SW480 (cell line): ENCODE measurements around the gene SSBP2.
"Not testable (repeated sequence)": the region's sequence is repeated elsewhere in the genome, so short reads cannot be mapped to it uniquely, and the experiment has no call there.

Source experiments
- DNase-seq: peaks from one replicate; pipeline ENCODE4 v3.0.0-alpha.2; 2016; ENCODE audit warnings: low spot score

The SSBP2 gene

DNA sequence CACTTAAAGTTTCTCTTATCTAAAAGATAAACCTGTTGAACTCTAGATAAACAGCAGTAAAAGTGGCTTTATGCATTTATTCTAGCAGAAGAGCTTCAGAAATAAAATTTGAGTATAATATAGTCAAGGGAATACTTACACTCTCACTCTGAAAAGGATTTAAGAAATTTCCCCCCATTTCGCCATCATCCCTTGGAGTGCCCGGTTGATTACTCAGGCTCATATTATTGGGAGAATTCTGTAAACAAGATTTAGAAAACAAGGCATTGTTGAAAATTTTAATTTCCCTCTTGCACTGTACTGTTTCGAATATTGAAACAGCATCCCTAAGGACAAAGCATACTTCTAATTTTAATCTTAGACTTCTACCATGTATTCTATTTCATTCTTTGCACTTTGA lies 322.5 kb downstream of the SSBP2 start:
- DNase-seq: no peak

DNA sequence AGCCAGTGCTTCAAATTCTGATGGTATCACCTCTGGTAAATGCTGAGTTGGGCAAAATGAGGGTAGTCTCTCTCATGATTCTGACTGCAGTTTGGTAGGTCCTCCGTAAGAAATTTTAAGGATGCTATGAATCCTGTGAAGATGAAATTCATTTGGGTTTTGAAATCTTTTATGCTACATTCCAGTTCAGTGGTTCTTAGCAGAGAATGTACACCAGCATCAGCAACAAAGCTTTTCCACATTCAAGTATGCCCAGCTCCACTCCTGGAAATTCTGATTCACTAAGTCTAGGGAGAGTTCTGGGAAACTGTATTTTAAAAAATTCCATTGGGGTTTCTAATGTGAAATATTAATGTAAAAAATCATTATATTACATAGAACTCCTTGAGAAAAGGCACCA lies 323.3 kb downstream of the SSBP2 start:
- DNase-seq: no peak

DNA sequence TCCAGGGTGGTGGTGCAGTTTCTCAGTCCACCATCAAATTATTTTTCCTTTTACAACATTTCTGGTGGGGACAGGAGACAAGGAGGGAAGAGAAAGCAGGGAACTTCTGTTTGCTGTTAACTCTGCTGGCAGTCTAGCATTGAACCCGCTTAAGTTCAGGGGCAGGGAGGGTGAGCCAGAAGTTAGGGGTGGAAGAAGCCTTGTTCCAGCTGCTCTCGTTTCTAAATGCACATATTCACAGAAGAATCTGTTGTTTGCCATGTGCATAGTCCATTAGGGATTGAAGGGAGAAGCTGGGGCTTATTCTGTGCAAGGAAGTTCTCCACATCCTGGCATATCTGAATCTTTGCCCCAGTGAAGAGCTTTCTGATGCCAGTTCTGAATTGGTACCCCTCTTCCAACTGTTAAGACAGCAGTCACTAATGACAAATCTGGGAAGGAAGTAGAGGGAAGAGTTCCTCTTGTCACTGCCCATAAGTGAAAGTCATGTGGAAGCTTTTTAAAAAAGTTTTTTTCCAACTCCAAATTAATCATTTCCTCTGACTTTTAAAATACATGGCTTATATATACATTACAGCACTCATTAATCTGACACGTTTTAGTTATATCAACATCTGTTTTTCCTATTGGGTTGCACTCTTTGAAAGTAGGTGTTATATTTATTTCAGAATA lies 324.4 kb downstream of the SSBP2 start:
- DNase-seq: no peak

DNA sequence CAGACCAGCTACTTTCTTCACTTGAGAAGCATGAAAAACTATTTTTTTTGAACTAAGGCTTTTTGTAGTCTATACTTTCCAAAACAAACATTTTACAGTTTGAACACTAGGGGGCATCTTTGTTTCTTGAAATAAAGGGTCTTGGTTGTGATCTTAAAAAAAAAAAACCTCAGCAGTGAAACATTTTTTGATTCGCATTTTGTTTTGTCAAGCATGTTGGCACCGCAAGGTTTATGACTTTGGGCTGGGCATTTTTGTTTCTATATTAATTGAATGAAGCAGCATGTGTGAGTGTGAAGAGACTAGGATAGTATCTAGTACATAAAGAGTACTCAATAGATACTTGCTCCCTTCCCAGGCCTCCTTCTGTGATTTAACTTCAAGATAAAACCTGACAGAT lies 325.3 kb downstream of the SSBP2 start:
- peak; percentile 64 for DNase-seq

DNA sequence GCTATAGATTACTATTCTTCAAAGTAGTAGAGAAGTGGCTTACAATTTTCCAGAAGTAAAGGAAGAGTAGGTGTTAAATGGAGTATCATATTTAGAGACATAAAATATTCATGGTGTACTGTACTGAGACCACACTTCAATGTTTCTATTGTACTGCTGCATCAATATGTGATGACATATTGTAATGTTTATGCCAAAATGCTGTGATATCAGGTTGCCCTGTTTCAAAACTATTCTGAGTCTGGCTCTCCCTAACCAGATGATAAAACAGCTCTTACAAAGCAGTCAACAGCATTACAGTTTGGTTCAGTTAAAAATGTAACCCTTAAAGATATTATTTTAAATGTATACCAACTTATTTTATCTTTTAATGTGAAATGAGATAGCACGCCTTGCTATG lies 326.2 kb downstream of the SSBP2 start:
- DNase-seq: no peak

DNA sequence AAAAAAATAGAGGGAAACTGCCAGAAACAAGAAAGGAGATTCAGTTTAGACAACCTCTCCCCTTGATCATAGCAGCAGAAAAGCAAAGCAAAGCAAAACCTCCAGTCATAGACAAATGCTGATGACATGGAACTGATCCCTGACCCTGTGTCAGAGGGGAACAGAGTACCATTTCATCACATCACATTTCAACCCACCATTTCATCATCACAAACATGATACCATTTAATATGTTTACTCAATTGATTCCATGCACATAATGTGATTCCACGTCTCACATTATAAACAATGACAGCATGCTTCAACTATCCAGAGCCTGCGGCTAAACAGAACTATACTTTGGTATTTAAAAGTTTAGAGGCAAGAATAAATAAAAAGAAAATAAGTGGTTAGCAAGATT lies 328.2 kb downstream of the SSBP2 start:
- DNase-seq: no peak

DNA sequence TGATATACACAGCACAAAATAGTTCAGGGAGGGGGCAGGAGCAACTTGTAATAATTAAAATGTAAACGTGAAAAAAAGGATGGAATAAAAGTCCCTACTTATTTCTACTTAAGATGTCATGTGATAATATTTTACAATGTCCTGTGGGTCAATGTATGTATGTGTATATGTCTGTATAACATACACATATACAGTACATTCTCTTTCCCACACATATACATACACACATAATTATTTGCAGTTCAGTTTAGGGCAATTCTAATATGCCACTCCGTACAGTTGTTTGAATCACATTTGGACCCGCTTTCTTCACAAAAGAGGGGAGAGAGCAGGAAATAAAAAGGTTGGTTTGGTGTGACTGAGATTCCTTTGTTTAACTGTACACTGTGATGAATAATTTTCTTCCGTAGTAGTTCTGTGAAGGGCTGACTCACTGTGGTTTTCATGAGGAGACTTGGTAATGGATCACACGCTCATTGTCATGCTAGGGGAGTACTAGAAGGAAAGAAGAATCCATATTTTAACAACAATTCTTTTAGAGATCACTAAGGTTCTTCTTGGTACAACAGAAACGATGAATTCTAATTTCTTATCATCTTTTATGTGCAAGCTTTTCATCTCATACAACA lies 330.7 kb downstream of the SSBP2 start:
- peak; percentile 75 for DNase-seq

DNA sequence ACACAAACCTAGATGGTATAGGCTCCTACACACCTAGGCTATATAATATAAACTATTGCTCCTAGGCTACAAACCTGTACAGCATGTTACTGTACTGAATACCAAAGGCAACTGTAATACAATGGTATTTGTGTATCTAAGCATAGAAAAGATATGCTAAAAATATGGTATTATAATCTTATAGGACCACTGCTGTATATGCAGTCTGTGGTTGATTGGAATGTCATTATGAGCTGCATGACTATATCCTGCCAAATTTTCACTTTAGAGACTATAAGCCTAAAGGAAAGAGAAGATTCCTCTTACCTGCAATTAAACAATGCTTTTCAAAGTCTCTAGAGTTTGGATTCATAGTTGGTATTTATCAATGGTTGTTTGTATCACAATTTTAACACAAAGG lies 332.3 kb downstream of the SSBP2 start:
- no peak for DNase-seq

DNA sequence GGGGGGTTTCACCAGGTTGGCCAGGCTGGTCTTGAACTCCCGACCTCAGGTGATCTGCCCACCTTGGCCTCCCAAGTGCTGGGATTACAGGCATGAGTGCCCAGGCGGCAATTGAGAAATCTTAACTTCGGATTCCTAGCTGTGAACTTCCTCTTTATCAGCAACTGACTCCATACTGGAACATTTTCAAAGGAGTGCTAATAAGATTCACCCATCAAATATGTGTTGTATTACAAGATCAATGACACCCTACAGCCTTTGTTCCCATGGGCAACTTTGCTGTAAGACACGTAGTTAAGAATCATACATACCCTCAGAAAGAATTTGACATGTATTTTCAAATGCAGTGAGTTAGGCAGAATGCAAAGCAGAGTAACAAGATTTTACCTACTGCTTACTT lies 333.8 kb downstream of the SSBP2 start:
- no peak for DNase-seq

DNA sequence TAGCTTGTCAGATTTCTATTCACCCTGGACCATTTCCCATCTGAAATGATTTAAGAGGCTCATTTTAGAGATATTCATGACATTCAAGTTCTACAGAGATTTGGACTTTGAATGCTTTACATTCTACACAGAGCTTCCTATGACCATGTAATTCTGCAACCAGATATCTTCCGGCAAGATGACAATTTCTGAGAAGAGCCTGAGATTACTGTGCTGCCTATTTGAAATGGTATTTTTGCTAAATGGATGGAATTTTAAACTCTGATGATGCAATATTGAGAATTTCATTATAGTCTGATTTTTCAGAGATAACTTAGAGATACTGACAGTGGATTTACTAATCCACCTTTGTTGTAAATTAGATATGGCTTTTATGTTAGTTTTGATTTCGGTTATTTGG lies 341.0 kb downstream of the SSBP2 start:
- no peak for DNase-seq

DNA sequence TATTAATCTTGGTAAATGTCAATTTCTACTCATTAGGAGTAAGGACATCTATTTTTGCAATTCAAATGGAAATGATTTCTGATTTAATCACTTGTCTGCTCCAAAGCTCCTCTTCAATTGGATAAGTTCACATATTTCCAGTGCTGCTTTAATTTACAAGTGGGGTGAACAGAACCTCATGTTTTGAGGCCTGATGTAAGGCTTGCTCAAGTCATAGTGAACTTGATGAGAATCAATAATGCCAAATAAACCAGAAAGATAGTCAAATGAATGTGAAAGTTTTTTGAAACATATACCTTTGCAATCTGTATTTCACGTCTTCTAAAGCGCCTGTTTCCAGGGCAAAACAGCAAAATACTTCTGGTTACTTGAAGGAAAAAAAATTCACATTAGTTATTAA lies 341.5 kb downstream of the SSBP2 start:
- no peak for DNase-seq

DNA sequence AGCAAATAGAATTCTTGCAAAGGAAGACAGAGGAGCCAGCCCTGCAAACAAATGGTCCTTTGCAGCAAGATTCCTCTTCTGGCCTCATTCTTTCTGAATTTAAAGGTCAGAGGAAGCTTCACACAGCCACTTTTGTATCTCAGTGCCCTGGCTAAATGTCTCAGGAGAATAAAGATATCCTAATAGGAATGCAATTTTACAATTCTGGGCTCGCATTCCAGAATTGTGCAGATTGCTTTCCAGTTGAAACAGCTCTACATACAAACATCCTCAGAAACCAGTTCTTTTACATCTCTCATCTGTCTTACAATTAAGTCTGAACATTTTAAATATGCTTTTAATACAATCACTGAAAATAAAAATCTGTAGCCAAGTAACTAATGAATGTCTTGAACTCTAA lies 342.4 kb downstream of the SSBP2 start:
- no peak for DNase-seq

DNA sequence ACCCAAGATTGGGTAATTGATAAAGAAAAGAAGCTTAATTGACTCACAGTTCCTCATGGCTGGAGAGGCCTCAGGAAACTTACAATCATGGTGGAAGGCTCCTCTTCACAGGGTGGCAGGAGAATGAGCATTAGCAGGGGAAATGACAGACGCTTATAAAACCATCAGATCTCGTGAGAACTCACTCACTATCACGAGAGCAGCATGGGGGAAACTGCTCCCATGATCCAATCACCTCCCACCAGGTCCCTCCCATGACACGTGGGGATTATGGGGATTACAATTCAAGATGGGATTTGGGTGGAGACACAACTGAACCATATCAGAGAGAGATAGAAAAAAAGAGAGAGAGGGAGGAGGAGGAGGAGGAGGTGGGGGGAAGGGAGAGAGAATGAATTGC lies 343.1 kb downstream of the SSBP2 start:
- DNase-seq: not testable (repeated sequence)

DNA sequence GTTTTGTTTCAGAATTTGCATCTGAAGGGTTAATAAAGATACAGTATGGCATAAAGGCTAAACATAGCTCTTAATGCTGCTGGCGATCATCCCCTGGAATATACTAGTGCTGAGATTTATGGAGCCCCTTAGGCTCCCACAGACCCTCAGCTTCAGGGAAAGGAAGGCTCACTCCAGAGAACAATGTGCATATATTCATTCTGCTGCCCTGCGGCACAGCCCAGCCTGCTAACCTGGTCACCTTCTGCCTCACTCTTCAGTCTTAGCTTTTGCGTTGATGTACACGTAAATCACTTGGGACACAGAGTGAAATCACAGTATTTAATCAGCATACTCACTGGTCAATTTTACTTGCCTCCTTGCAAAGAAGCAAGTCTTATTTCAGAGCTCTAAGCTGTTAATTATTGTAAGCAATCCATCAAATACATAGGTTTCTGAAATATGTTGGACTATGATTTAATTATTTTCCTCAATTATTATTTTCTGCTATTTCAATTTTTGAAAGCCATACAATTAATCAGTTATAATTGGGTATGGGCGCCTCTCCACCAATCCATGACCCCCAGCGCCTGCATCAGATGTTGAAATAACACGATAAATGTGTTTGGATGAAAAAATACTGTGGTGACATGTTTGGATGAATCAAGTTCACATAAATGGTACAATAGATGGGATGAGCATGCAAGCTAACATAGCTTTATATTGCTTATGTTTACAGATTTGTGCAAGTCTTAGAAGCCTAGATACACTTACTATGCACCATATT lies 345.6 kb downstream of the SSBP2 start:
- DNase-seq: no peak

DNA sequence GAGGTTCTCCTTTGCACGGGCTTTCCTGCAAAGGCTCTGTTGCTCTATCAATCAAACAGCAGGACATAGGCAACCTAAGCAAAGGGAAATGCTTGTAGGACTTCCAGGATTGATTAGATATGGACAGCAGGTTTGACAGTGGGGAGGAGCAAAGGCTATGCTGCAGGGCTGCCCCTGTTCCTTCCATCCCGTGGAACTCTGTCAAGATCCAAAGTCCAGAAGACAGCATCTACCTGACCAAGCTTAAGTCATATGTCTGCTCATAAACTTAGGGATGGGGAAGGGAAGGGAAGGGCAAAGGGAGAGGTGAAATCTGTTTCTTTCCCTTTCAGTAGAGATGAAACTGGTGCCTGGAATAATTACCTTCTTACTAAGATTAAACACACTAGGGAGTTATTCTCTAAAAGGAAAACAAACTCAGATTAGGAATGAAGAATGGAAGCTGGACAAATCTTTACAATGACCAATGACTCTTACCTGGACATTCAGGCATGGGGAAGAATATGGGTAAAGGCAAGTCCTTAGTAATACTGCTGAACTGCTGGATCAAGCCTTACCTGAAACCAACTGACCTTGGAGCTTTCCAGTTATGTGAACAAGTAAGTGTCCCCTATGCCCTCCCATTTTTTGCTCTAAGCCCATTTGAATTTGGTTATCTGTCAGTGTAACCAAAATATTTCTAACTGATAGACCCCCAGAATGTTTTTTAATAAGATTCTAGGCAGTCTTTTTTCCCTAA lies 348.5 kb downstream of the SSBP2 start:
- no peak for DNase-seq

DNA sequence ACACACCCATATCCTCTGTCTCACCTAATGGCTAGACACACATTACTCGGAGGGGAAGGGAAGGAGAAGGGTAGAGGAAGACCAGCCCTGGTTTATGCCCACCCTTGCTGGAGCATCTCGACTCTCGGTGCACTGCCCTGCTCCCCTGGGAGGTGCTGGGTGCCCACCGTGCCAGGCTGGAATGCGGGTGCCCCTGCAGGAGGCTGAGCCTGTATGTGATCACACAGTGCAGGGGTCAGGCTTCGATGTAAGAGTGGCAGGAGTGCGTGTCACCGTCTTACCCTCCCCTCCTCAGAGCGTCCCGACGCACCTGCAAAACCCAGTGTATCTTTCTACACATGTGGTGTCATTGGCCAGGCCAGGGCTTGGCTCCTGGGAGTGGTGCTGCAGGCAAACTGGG lies 349.6 kb downstream of the SSBP2 start:
- DNase-seq: no peak

DNA sequence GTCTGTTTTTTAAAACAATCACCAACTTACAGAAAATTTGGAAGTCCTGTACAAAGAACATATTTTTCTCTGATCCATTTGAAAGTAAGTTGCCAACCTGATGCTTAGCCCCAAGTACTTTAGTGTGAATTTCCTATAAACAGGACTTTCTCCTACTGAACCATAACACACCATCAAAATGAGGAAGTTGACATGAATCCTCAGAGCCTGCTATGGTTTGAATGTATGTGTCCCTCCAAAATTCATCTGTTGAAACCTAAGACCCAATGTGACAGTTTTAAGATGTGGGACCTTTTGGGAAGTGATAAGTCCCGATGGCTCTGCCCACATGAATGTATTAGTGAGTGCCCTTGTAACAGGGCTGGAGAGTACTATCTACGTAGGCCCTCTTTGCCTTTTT lies 350.5 kb downstream of the SSBP2 start:
- no peak for DNase-seq

DNA sequence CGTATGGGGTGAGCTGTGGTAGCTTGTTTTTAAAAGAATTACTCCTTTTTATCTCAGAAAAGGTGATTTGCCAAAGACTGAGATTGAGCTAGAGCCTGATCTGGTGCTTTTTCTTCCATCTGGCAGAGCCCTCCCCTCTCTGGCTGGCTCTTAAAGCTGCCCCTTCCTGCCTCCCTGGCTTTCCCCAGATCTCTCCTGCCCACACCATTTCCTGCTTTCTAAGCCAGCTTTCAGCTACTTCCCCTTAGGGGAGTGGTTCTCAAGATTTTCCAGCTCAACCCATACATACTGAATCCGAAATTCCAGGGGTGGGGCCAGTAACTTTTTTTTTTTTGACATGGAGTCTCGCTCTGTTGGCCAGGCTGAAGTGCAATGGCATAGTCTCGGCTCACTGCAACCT lies 352.2 kb downstream of the SSBP2 start:
- DNase-seq: no peak

DNA sequence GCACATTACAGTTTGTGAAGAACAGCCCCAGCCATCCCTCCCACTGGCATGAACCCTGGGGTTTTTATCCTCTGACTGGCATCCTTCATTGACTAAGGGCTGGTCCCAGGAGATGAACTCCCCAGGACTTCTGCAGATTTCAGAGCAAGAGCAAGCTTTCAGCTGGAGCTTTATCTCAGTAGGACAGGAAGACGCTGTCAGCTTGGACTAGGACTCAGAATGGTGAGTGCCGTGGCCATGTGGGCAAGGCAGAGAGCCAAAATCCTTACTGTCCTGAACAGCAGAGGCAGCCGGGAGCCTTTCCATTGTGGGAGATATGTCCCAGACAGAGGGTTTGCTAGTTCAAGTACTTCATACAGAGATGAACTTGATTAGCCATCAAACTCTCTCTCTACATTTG lies 353.7 kb downstream of the SSBP2 start:
- no peak for DNase-seq

DNA sequence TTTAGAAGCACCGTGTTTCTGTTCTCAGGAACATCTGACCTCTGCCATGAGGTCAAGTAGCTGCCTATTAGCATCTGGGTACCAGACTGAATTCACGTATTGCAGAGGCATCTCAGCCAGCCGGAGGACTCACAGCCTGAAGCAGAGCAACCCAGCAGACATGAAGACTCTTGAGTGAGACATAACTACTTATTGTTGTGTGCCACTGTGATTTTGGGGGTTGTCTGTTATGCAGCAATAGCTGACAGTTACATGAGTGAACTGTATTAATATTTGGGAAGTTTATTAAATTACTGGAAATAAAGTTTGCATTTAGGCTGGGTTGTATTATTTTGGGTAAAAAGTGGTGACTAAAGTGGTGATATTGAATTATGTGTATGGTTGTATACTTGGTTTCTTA lies 355.6 kb downstream of the SSBP2 start:
- no peak for DNase-seq

DNA sequence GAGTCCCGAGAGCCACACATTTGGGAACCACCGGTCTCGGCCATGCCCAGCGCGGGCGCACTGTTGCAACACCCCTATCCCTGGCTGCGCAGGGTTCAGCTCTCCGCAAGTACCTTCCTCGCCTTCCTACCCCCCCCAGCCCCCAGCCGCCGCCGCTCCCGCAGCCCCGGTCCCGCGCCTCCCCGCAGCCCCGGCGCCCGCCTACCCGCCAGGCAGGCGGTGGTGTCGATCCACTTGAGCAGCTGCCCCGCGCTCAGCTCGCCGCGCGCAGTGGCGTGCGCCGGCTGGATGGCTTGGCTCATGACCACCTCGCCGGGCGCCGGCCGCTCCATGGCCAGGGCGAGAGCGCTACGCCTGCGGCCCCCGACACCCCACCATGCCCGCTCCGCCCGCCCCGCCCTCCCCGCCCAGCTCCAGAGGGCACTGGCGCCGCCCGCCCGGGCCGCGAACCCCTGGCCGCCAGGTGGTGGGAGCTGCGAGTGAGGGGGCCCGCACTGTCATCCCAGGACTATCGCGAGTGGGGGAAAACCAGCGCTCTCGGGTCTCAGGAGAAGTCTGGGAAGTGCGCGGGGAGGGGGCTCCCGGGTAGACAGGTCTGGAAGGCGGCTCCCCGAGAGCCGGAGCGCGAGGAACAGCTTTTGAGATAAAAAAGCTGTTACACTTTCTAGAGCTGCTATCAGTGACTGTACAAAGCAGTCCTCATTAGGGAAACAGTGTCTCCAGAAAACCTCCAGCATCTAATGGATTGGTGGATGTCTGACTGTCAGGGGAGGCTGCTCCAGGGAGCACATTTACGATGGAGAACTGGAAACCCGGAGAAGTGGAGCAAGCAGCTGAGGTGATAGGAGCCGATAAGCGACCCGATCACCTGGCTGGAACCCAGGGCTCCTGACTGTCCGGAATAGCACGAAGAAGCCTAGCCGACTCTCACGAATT lies 356.8 kb downstream of the SSBP2 start, which contains the start of gene ACOT12:
Gene ACOT12 (minus strand): TSS at position 352 of the 936 bp plus-strand sequence. CDS start 20 bp downstream, at position 332.
- DNase-seq: no peak

DNA sequence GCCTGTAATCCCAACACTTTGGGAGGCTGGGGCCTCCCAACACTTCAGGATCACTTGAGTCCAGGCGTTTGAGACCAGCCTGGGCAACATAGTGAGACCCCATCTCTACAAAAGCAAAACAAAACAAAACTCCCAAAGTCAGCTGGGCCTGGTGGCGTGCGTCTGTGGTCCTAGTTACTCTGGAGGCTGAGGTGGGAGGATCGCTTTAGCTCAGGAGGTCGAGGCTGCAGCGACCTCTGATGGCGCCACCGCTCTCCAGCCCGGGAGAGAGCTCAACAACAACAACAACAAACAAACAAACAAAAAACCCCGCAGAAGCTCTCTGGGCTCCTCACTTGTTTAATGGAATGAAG lies 357.5 kb downstream of the SSBP2 start:
- DNase-seq: no peak
